HG02759 (cell line): ENCODE data around the gene CDC23.
"Not testable (repeated sequence)": the region's sequence is repeated elsewhere in the genome, so short reads cannot be mapped to it uniquely, and the experiment has no call there.

Experiments
- ATAC-seq: cut with Tn5 transposase; IDR thresholded peaks from one replicate; pipeline ENCODE4 v1.9.1; 2021; ENCODE audit warnings: mild to moderate bottlenecking, moderate library complexity; ENCODE audit not compliant: unreplicated experiment

Gene CDC23

GRCh38 chr5:138213161-138214029 lies at the start of gene CDC23:
Gene CDC23, minus strand, starts transcription at chr5:138213323. Its CDS starts 11 bp downstream, at chr5:138213312.
- peak; percentile 96 for ATAC-seq

- ATAC-seq, result no peak
Observed at GRCh38 chr5:138258704-138259292, 45.7 kb upstream of the CDC23 start.

- ATAC-seq, result no peak
Observed at GRCh38 chr5:138257583-138257982, 44.5 kb upstream of the CDC23 start.

GRCh38 chr5:138252944-138253343 lies 39.8 kb upstream of the CDC23 start:
- ATAC-seq, result no peak

- ATAC-seq, result not testable (repeated sequence)
Observed at GRCh38 chr5:138247800-138248199, 34.7 kb upstream of the CDC23 start.

GRCh38 chr5:138246822-138247221 lies 33.7 kb upstream of the CDC23 start:
- no peak for ATAC-seq

GRCh38 chr5:138246334-138246733 lies 33.2 kb upstream of the CDC23 start:
- ATAC-seq, result no peak

GRCh38 chr5:138245717-138246116 lies 32.6 kb upstream of the CDC23 start:
- no peak for ATAC-seq

- no peak for ATAC-seq
Observed at GRCh38 chr5:138243794-138244193, 30.7 kb upstream of the CDC23 start.

GRCh38 chr5:138241688-138242571 lies 28.8 kb upstream of the CDC23 start:
- ATAC-seq, result no peak

GRCh38 chr5:138240650-138241385 lies 27.7 kb upstream of the CDC23 start:
- ATAC-seq, result no peak

- ATAC-seq, result no peak
Observed at GRCh38 chr5:138238034-138238433, 24.9 kb upstream of the CDC23 start.

- no peak for ATAC-seq
Observed at GRCh38 chr5:138234651-138235050, 21.5 kb upstream of the CDC23 start.

GRCh38 chr5:138233280-138233679 lies 20.2 kb upstream of the CDC23 start:
- no peak for ATAC-seq

GRCh38 chr5:138230981-138231589 lies 18.0 kb upstream of the CDC23 start:
- no peak for ATAC-seq

- ATAC-seq, result no peak
Observed at GRCh38 chr5:138230261-138230660, 17.1 kb upstream of the CDC23 start.

- ATAC-seq, result no peak
Observed at GRCh38 chr5:138229387-138229786, 16.3 kb upstream of the CDC23 start.

GRCh38 chr5:138226910-138227309 lies 13.8 kb upstream of the CDC23 start:
- no peak for ATAC-seq

- no peak for ATAC-seq
Observed at GRCh38 chr5:138224712-138225111, 11.6 kb upstream of the CDC23 start.

GRCh38 chr5:138223532-138223931 lies 10.4 kb upstream of the CDC23 start:
- ATAC-seq, result no peak
